ENCODE measurements around the gene EIF4G1.

GRCh38 chr3:184352897-184353545, 38.6 kb downstream of the EIF4G1 start:
- TF ChIP-seq CTCF (IDR thresholded peaks at IDR 0.05) (no peak), POLR2A (IDR thresholded peaks at IDR 0.05) (no peak)

Measured in gastroesophageal sphincter (tissue), 3 donors.